K562 (cell line): ENCODE measurements around the gene F11R. TPM values are rescaled to one million over a fixed set of nuclear protein-coding genes. Genes with fewer than 3 reads are reported as not detected.

Experiments
- ATAC-seq: fragments of 200-7000 bp; cut with Tn5 transposase; 3 replicates; pipeline ENCODE4 v1.9.1; 2020; ENCODE audit warnings: moderate library complexity
- BruUV-seq: library from RNA; stranded (reverse); fragments of 400-500 nt; replicated peaks from 2 replicates; lab custom pipeline; 2021; lab: Mats Ljungman, UMichigan
- CTCF ChIA-PET: fragments of 300-600 bp; formaldehyde crosslinking; extraction: SDS; loops from one replicate; lab custom pipeline; 2021; ENCODE audit warnings: low intra/inter-chr PET ratio; lab: Yijun Ruan, JAX
- POLR2A ChIA-PET: fragments of 300-600, 350-650 bp; sonication (Branson Sonifier 250); formaldehyde crosslinking; extraction: SDS; loops from one replicate; lab custom pipeline; 2021; ENCODE audit warnings: antibody characterized with exemption, inconsistent platforms; lab: Yijun Ruan, JAX
- DNase-seq, 4 experiments: peaks; one replicate each; pipeline versions ENCODE4 v3.0.0 to v3.0.0-alpha.2; 2011 to 2018; ENCODE audit warnings: low spot score in 3 of 4, mixed read lengths in 3 of 4; ENCODE audit errors: extremely low read depth in 1 of 4
- FAIRE-seq: peaks from 2 replicates; lab custom pipeline; 2011; peaks lifted over from hg19 to GRCh38; lab: Jason Lieb, UNC
- H2AFZ ChIP-seq: 2 replicates; pipeline ENCODE4 v1.6.0; 2011; ENCODE audit warnings: low read depth, low read length, control low read depth, inconsistent platforms
- H3K27ac ChIP-seq: fragments of 200-600 bp; 3 replicates; pipeline ENCODE4 v1.8.0; 2011; ENCODE audit warnings: low read depth, mild to moderate bottlenecking, control low read depth, inconsistent platforms, low read length, moderate library complexity, mixed read lengths; ENCODE audit errors: extremely low read depth
- H3K27me3 ChIP-seq, 2 experiments: fragments of 300-600 bp in 1 of 2; 2 replicates in 1 of 2; 3 replicates in 1 of 2; pipeline versions ENCODE4 v1.6.0 to v1.8.0; 2011; ENCODE audit warnings: inconsistent platforms in 2 of 2, low read length in 2 of 2, mild to moderate bottlenecking in 1 of 2, mixed read lengths in 1 of 2, moderate library complexity in 1 of 2; ENCODE audit not compliant: control insufficient read depth in 2 of 2, insufficient read depth in 2 of 2
- H3K36me3 ChIP-seq: fragments of 300-600 bp; 3 replicates; pipeline ENCODE4 v1.8.0; 2011; ENCODE audit warnings: mild to moderate bottlenecking, low read length, inconsistent platforms; ENCODE audit not compliant: control insufficient read depth, insufficient read depth
- H3K4me1 ChIP-seq, 2 experiments: fragments of 200-600 bp in 1 of 2; replicated peaks in 1 of 2; 2 replicates in 1 of 2; 3 replicates in 1 of 2; pipeline versions ENCODE4 v1.5.1 to v1.8.0; 2011; ENCODE audit warnings: inconsistent platforms in 2 of 2, low read length in 2 of 2, mild to moderate bottlenecking in 1 of 2, mixed read lengths in 1 of 2, moderate library complexity in 1 of 2; ENCODE audit not compliant: control insufficient read depth in 2 of 2, insufficient read depth in 2 of 2
- H3K4me2 ChIP-seq: 2 replicates; pipeline ENCODE4 v1.6.1; 2011; ENCODE audit warnings: low read length, control low read depth, inconsistent platforms, mixed read lengths; ENCODE audit not compliant: insufficient read depth
- H3K4me3 ChIP-seq: fragments of 200-600 bp; sonication (generic), shearing (Covaris generic); 2 replicates; pipeline ENCODE4 v1.5.1; 2016; ENCODE audit warnings: control low read depth, inconsistent platforms
- H3K79me2 ChIP-seq: fragments of 200-600 bp; 3 replicates; pipeline ENCODE4 v1.8.0; 2011; ENCODE audit warnings: low read length, inconsistent platforms; ENCODE audit not compliant: control insufficient read depth, insufficient read depth
- H3K9ac ChIP-seq, 2 experiments: 2 replicates each; pipeline versions ENCODE4 v1.6.0 to v1.6.1; 2011; ENCODE audit warnings: low read depth in 2 of 2, low read length in 2 of 2, control low read depth in 1 of 2, inconsistent platforms in 1 of 2, mild to moderate bottlenecking in 1 of 2, mixed read lengths in 1 of 2; ENCODE audit not compliant: insufficient read depth in 1 of 2
- H3K9me1 ChIP-seq: one replicate; pipeline ENCODE4 v1.6.0; 2011; ENCODE audit warnings: inconsistent platforms, mild to moderate bottlenecking, low read length, moderate library complexity; ENCODE audit not compliant: control insufficient read depth, insufficient read depth
- H3K9me3 ChIP-seq: replicated peaks from 2 replicates; pipeline ENCODE4 v1.5.1; 2011; ENCODE audit warnings: low read depth, low read length, inconsistent platforms; ENCODE audit not compliant: control insufficient read depth, insufficient read depth
- H4K20me1 ChIP-seq: replicated peaks from 2 replicates; pipeline ENCODE4 v1.6.1; 2011; ENCODE audit warnings: low read length, inconsistent platforms, mixed read lengths; ENCODE audit not compliant: control insufficient read depth, insufficient read depth
- GABPB1 ChIP-seq: sonication (generic); formaldehyde crosslinking; IDR thresholded peaks from 2 replicates; pipeline ENCODE4 v1.8.0; 2022; ENCODE audit warnings: mild to moderate bottlenecking, missing genetic modification reagents
- HDGF ChIP-seq: fragments of 450-650 bp; IDR thresholded peaks from 2 replicates; pipeline ENCODE4 v1.6.1; 2016
- MCM2 ChIP-seq: fragments of 450-650 bp; IDR thresholded peaks from 2 replicates; pipeline ENCODE4 v1.6.1; 2017; ENCODE audit warnings: low read depth, mild to moderate bottlenecking
- PRPF4 ChIP-seq: fragments of 200-400 bp; formaldehyde crosslinking; IDR thresholded peaks from one replicate; pipeline ENCODE4 v1.6.1; 2017; ENCODE audit warnings: low read length, low read depth, mild to moderate bottlenecking; ENCODE audit not compliant: insufficient read depth, poor library complexity, severe bottlenecking
- SUPT5H ChIP-seq: fragments of 450-650 bp; IDR thresholded peaks from 2 replicates; pipeline ENCODE4 v1.6.1; 2016
- ZNF121 ChIP-seq: sonication (generic); formaldehyde crosslinking; conservative IDR thresholded peaks from 2 replicates; pipeline ENCODE4 v1.8.0; 2022; ENCODE audit warnings: missing genetic modification reagents
- whole genome bisulfite sequencing: fragments of 100-300 bp; shearing (Covaris generic); methylation state at CpG from one replicate; pipeline ENCODE4 v1.1.6; 2016; ENCODE audit warnings: low coverage, mixed read lengths; ENCODE audit not compliant: insufficient coverage; ENCODE audit errors: missing lambda C conversion rate; 5-methylcytosine and 5-hydroxymethylcytosine counted together
- in situ Hi-C: fragments of 300-500 bp; cut with MboI; formaldehyde crosslinking; loops from 4 replicates; pipeline ENCODE4 v1.15.0; 2018; ENCODE audit warnings: inconsistent platforms, mixed read lengths
- intact Hi-C: fragments of 100-400 bp; cut with micrococcal nuclease; formaldehyde crosslinking; loops from 2 replicates; pipeline ENCODE4 v1.14.2; 2022
- polyA plus RNA-seq, 8 experiments: library from polyadenylated mRNA; depleted of rRNA in 4 of 8; stranded (reverse) in 5 of 8; unstranded in 3 of 8; fragments of >200 nt; fragmentation: Nextera tagmentation in 2 of 8; fragmentation: Illumina TruSeq in 1 of 8; extraction: Ambion mirVana in 2 of 8; extraction: Trizol in 1 of 8; gene quantifications; 2 replicates each; pipeline versions ENCODE4 v1.2.1 to v1.2.3, GENCODE V29; 2011 to 2014; ENCODE audit warnings: inconsistent platforms in 1 of 8, missing spikeins in 1 of 8
- total RNA-seq, 7 experiments: library from RNA; depleted of rRNA in 6 of 7; stranded (reverse); fragments of >200 nt in 6 of 7; fragmentation: Illumina TruSeq in 2 of 7; extraction: Trizol in 2 of 7; gene quantifications; 2 replicates each; pipeline versions ENCODE4 v1.2.1 to v1.2.3, GENCODE V29; 2011 to 2021; ENCODE audit warnings: low replicate concordance in 1 of 7
- TF ChIP-seq, protein P1 (sequence below), 2 experiments: IDR thresholded peaks; 2 replicates each; pipeline ENCODE4 v1.6.1; 2012; ENCODE audit warnings: improper control_type of control experiment in 2 of 2, low read depth in 2 of 2, low read length in 2 of 2, borderline replicate concordance in 1 of 2
- TF ChIP-seq, protein P2 (sequence below): fragments of 250-450 bp; sonication (Bioruptor Pico); IDR thresholded peaks from 2 replicates; pipeline ENCODE4 v1.8.0; 2021; ENCODE audit warnings: mild to moderate bottlenecking, moderate library complexity
- TF ChIP-seq, protein P3 (sequence below), 2 experiments: fragments of 250-450 bp in 1 of 2; fragments of 450-650 bp in 1 of 2; sonication (Bioruptor Pico) in 1 of 2; IDR thresholded peaks; 2 replicates each; pipeline versions ENCODE4 v1.6.1 to v1.8.0; 2016 to 2021; ENCODE audit warnings: mild to moderate bottlenecking in 2 of 2, moderate library complexity in 2 of 2, missing compliant biosample characterization in 1 of 2, missing genetic modification characterization in 1 of 2

F11R gene
- total and polyA plus RNA-seq, 9 of the 15 experiments (the other 6 are each of a cell fraction or from before 2014, with no cell fraction given) = 27.4 to 187 (median 52.5) TPM

DNA sequence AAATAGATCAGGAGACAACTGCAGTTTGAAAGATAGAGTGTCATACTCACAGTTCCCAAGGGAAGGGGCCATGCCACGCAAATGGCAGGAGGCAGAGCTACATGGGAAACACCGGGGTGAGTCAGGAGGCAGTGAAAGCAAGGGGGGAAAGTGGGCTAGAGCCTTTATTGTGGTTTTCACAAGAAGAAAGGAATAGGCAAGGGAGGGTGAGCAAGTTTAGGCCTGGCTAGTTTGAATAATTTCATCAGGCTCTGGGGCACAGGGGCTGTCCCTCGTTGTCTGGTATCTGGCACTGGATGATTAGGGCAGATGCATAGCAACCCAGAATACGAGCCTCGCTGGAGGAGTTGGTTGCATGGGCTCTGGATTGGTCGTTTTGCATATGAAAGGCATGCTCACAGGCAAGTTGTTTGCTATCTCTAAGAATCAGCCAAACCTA, 49.3 kb downstream of the F11R start (continued):
- TF ChIP-seq, protein P1, sequence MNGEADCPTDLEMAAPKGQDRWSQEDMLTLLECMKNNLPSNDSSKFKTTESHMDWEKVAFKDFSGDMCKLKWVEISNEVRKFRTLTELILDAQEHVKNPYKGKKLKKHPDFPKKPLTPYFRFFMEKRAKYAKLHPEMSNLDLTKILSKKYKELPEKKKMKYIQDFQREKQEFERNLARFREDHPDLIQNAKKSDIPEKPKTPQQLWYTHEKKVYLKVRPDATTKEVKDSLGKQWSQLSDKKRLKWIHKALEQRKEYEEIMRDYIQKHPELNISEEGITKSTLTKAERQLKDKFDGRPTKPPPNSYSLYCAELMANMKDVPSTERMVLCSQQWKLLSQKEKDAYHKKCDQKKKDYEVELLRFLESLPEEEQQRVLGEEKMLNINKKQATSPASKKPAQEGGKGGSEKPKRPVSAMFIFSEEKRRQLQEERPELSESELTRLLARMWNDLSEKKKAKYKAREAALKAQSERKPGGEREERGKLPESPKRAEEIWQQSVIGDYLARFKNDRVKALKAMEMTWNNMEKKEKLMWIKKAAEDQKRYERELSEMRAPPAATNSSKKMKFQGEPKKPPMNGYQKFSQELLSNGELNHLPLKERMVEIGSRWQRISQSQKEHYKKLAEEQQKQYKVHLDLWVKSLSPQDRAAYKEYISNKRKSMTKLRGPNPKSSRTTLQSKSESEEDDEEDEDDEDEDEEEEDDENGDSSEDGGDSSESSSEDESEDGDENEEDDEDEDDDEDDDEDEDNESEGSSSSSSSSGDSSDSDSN (IDR thresholded peaks at IDR 0.05; ENCODE audit: borderline replicate concordance in 1 of 2, low read depth in 2 of 2, low read length in 2 of 2) = no peak
- no peak for TF ChIP-seq HDGF
- TF ChIP-seq, protein P2, sequence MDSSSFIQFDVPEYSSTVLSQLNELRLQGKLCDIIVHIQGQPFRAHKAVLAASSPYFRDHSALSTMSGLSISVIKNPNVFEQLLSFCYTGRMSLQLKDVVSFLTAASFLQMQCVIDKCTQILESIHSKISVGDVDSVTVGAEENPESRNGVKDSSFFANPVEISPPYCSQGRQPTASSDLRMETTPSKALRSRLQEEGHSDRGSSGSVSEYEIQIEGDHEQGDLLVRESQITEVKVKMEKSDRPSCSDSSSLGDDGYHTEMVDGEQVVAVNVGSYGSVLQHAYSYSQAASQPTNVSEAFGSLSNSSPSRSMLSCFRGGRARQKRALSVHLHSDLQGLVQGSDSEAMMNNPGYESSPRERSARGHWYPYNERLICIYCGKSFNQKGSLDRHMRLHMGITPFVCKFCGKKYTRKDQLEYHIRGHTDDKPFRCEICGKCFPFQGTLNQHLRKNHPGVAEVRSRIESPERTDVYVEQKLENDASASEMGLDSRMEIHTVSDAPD = no peak
- TF ChIP-seq SUPT5H = no peak
- TF ChIP-seq, all 486 proteins: peak for 0

DNA sequence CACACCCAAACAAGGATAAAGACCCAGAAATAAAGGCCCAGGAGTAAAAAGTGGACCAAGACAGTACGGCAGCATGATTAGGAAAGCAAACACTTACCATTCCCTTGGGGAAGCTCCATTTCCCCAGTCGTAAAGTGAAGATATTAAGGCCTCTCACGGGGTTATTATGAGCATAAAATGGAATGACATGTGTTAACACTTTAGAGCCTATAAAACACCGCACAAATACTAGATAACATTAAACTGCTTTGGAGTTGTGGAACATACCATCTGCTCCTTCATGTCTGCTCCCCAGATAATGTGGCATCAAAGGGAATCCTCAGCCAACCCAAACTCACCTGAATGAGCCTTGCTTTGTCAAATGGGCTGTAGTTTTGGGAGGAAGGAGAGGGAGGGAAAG, 57.4 kb downstream of the F11R start:
- H3K4me1 ChIP-seq = no peaks in the 10 kb centered on the region
- H3K9me3 ChIP-seq = no peaks in the 10 kb centered on the region
- peaks cover 4 to 9% of the 10 kb centered on the region in 2 experiments; a peak in 4 of 5 replicates for H3K27me3 ChIP-seq
- no peaks in the 10 kb centered on the region for H3K36me3 ChIP-seq
- H3K79me2 ChIP-seq = no peaks in the 10 kb centered on the region
- no peak overlapping the region for H2AFZ ChIP-seq
- no peak overlapping the region for H3K4me2 ChIP-seq
- in situ Hi-C loops = no loop called here
- POLR2A ChIA-PET = no interaction called here
- DNase-seq (no peak), ATAC-seq (no peak), FAIRE-seq (no peak)
- H3K27ac ChIP-seq = no peak overlapping the region
- no peaks in the 10 kb centered on the region for H4K20me1 ChIP-seq
- intact Hi-C loops = no loop called here
- 3% methylated on average over 4 of the region's 4 CpGs for WGBS
- no peak overlapping the region for H3K9ac ChIP-seq
- no peak overlapping the region for H3K4me3 ChIP-seq
- H3K9me1 ChIP-seq = no peaks in the 10 kb centered on the region
- no TSS peak for BruUV-seq
- CTCF ChIA-PET = no interaction called here
- TF ChIP-seq PRPF4 (no peak), MCM2 (no peak), ZNF121 (CRISPR knock-in tag) (no peak), GABPB1 (CRISPR knock-in tag) (no peak)
- TF ChIP-seq, protein P3, sequence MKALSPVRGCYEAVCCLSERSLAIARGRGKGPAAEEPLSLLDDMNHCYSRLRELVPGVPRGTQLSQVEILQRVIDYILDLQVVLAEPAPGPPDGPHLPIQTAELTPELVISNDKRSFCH (CRISPR knock-in tag; IDR thresholded peaks at IDR 0.05) = no peak
- TF ChIP-seq, protein P3 (tag; IDR thresholded peaks at IDR 0.05) = no peak
